GM15510 (cell line): ENCODE results near the gene ALOX12B.

Experiments
- POLR2A ChIP-seq: IDR thresholded peaks from 3 replicates; pipeline ENCODE4 v1.6.1; 2011; ENCODE audit warnings: borderline replicate concordance; ENCODE audit not compliant: insufficient read length; ENCODE audit errors: extremely low read depth

ALOX12B gene

DNA sequence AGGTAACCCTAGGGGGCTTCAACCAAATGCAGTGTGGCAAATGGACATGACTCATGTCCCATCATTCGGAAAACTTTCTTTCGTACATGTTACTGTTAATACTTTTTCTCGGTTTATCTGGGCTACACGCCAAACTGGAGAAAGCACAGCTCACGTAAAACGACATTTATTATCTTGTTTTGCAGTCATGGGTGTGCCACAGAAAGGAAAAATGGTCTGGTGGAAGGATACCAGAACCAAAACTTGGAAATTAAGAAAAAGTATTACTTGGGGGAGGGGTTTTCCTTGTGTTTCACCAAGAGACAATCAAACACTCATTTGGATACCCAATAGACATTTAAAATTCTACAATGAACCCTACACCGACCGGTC, 25.1 kb downstream of the ALOX12B start:
- TF ChIP-seq POLR2A, result no peak

DNA sequence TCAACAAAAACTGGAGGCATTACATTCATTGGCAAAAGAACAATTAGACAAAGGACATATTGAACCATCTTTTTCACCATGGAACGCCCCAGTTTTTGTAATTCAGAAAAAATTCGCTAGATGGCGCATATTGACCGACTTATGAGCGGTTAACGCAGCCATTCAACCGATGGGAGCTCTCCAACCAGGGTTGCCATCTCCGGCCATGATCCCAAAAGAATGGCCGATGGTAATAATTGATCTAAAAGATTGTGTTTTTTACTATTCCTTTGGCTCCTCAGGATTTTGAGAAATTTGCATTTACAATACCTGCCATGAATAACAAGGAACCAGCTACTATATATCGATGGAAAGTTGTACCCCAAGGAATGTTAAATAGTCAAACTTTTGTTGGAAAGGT, 27.2 kb downstream of the ALOX12B start:
- no peak for TF ChIP-seq POLR2A

DNA sequence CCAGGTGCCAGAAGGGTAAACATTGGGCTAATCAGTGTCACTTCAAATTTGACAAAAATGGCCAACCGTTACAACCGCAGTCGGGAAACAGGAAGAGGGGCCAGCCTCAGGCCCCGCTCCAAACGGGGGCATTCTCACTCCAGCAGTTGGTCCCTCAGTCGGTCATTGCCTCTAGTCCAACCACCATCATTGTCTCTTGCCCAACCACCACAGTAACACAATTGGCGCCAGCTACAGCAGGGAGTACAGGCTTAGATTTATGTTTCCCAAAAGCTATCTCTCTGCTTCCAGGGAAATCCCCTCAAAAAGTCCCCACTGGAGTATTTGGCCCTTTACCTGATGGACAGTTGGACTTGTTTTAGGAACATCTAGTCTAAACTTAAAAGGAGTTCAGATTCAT, 28.4 kb downstream of the ALOX12B start:
- no peak for TF ChIP-seq POLR2A

DNA sequence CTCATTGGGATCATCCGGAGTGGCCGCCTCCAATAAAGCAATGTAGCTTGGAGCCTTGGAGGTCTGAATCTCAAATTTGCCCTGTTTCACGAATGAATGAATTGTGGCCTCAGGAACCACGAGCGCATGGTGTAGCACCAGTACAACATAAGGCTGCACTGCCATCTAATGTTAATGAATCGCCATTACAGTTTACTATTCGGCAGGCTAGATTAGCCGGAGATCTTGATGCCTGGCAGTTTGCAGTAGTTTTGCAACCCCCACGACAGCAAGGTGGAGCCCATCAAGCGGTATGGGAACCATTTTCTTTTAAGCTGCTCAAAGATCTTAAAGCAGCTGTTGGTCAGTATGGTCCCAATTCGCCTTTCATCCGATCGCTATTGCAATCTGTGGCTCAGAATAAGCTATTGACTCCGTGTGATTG, 29.8 kb downstream of the ALOX12B start:
- no peak for TF ChIP-seq POLR2A

DNA sequence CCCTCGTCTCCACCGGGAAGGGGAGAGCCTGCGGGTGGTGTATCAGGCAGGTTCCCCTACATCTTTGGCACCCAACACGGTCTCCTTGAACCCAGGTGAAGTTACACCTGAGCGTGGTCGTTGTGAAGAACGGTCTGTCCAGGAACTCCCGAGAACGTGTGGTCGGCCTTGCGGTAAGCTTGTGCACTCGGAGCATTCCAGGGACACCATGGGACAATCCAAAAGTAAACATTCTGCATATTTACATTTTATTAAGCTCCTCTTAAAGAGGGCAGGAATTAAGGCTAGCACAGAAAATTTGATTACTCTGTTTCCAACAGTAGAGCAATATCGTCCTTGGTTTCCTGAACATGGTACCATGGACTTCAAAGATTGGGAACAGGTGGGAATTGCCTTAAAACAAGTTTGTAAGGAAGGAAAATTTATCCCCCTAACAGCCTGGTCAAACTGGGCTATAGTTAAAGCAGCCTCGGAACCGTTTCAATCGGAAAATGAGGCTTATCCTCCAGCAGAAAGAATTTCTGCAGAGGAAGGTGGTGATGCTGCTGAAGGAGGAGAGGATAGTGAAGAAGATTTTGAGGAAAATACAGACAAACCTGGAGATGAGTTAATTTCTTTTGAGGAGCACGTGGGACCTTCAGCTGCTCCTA, 30.4 kb downstream of the ALOX12B start:
- no peak for TF ChIP-seq POLR2A

DNA sequence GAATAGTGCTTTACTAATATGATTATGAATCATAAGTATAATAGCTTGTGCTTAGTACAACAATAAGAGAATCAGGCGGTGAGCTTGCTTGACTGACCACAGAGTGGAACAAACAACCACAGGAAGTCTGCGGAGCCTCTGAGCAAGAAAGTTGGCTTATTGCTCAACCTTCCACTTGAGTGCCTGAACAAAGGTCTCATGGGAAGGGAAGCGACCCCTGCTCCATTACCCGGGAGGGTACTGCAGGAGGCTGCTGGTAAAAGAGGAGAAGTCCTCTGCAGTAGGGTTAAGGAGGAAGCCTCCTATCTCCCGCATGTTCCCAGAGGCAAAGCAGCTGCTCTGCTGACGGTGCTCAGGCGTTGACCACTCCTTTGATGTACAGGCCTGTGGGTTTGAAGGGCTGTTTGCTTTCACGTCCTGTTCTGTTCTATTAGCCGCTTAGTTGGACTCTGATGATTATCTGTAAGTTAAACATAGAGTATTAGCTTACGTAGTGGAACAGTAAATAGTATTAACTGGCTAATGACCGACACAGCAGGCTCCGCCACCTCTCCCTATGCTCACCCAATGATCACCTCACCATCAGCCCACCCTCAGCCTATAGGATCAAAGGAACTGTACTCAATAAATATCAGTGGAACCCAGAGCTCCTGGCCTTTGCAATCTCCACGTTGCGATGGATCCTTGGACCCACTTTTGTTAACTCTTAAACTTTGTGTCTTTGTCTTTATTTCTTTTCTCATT, 31.1 kb downstream of the ALOX12B start:
- no peak for TF ChIP-seq POLR2A

DNA sequence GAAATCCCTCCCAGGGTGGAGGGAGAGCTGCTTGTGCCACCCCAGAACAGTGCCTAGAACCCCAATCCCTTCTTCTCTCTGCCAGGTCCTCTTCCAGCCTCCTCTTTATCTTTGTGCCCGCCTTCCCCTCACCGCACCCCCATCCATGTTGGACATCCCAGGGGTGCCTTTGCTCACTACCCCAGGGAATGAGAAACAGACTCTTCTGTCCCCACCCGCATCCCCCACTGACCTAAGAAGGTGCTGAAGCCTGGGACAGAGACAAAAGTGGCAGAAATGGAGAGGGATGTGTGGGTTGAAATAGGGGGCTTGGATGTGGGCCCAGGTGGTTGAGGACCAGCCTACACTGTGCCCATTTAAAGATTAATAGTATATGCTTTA, 31.7 kb downstream of the ALOX12B start:
- TF ChIP-seq POLR2A, result no peak

DNA sequence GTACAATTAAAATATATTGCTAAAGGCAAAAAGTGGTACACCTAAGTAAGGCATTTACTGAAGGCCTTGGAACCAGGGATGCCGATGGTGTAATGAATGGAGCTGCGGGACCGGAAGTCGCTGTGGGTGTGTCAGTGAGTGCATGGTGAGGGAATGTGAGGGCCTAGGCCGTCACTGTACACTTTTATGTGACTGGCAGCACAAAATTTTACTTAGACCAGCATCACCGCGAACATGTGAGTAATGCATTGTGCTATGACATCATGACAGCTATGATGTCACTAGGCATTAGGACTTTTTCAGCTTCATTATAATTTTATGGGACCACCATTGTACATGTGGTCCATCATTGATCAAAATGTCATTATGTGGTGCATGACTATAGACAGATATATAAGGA, 33.9 kb downstream of the ALOX12B start:
- no peak for TF ChIP-seq POLR2A

DNA sequence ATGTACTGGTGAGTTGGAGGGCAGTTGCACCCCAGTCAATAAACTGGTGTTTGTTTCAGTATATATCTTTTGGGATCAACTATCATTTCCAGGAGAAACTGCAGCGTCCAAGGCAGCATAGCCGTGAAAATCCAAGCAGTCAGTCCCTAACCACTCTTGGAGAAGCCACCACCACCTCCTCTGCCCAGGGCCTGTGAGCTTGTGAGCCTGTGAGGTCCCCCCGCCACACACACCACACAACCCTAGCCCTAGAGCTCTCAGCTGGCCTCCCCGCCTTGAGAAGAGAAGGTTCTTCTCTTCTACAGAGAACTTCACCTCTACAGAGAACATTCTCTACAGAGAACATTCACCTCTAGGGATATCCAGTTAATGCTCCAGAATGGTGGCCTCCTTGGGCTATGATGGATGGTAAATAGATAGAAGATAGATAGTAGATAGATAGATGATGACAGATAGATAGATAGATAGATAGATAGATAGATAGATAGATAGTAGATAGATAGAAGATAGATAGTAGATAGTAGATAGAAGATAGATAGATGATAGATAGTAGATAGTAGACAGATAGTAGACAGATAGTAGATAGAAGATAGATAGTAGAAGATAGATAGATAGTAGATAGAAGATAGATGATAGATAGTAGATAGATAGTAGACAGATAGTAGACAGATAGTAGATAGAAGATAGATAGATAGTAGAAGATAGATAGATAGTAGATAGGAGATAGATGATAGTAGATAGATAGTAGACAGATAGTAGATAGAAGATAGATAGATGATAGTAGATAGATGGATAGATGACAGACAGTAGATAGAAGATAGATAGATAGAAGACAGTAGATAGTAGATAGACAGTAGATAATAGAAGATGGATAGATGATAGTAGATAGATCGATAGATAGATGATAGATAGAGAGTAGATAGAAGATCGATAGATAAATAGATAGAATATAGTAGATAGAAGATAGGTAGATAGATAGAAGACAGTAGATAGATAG, 35.0 kb downstream of the ALOX12B start:
- TF ChIP-seq POLR2A, result no peak

DNA sequence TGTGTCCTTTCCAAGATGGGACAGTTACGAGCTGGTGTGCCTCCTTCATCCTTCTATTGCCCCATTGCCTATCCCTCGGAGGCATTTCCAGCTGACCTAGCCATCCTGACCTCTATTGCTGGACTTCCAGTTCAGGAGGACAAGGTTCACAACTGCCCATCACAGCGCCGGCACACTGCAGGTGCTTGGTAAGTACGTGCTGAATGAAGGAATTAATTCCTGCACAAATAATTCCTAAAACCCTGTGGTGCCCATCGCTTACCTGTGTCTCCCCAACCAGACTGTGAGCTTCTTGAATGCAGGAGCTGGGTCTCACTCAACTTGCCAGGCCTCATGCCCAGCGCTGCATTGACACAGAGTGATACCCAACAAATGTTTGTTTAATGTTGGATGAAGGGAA, 35.7 kb downstream of the ALOX12B start:
- no peak for TF ChIP-seq POLR2A

DNA sequence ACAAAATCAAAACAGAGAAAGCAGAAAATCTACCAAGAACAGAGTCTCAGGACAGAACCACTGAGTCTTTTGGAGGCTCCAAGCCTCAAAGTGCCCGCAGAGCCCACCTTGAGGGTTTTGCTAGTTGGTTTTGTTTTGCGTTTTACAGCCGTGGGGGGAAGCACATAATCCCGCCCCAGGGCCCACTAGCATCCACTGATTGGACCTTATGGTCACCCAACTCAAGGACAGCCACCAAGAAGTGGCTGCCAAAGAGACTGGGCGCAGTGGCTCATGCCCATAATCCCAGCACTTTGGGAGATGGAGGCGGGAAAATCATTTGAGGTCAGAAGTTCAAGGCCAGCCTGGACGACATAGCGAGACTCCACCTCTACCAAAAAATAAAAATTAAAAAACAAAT, 38.8 kb downstream of the ALOX12B start:
- TF ChIP-seq POLR2A, result no peak

DNA sequence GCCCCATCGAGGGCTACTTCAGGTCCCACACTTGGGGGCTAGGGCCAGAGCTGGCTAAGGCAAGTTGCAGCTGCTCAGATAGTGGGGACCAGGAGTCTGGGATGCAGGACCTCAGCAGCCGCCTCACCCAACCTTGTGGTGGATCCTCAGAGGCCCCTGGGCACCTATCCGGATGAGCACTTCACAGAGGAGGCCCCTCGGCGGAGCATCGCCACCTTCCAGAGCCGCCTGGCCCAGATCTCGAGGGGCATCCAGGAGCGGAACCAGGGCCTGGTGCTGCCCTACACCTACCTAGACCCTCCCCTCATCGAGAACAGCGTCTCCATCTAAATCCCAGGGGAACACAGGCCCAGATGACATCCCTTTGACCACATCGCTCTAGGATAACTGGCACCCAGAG, 39.3 kb downstream of the ALOX12B start:
- no peak for TF ChIP-seq POLR2A

DNA sequence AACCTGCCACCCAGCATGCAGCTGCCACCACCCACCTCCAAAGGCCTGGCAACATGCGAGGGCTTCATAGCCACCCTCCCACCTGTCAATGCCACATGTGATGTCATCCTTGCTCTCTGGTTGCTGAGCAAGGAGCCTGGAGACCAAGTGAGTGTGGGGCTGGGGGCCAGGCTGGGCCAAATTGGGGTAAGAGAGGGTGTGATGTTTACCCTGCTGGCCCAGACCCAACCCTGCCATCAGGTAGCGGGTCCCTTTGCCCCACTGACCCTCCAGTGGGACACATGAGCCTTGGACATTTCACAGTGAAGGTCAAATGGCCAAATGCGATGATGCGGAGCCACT, 39.8 kb downstream of the ALOX12B start:
- TF ChIP-seq POLR2A, result no peak

DNA sequence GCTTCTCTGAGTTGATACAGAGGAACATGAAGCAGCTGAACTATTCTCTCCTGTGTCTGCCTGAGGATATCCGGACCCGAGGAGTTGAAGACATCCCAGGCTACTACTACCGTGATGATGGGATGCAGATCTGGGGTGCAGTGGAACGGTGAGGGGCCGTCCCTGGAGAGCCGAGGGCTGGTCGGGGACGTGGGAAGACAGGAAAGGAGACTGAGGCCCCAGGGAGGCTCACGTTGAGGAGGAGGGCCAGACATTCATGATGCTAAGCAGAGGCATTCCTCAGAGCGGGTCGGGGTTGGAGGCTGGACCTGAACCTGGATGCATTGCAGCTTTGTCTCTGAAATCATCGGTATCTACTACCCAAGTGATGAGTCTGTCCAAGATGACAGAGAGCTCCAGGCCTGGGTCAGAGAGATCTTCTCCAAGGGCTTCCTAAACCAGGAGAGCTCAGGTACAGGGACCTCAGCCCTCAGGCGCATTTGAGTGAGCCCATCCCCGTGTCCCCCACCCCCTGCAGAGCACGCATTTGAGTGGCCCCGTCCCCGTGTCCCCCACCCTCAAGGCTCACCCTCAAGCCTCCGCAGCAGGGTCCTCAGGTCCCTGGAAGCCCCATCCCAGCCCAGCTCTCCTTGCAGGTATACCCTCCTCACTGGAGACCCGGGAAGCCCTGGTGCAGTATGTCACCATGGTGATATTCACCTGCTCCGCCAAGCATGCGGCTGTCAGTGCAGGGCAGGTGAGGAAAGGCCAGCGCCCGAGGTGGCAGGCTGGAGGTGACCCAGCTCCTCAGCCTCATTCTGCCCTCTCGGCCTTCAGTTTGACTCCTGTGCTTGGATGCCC, 40.4 kb downstream of the ALOX12B start:
- TF ChIP-seq POLR2A, result no peak

DNA sequence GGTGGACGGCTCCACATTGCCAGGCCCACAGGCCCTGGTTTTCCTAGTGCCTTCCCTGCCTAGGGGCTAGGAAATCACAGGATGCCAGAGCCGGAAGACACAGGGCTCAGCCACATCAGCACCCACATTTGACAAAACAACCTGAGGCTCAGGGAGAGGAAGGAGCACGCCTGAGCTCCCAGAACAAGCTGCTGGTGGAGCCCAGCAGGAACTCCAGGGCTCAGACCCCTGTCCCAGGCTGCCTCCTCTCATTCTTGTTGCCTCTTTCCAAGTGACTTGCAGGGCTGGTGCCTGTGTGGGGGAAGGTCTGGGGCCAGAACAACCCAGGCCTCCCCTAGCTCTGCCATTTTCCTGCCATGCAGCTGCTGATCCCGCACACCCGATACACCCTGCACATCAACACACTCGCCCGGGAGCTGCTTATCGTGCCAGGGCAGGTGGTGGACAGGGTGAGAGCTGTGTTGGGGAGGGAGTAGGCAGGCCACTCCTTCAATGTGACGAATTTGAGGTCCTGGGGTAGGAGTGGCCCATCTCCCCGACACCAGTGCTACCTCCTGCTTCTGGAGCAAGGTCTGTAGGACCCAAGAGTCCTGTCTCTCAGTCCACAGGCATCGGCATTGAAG, 41.1 kb downstream of the ALOX12B start:
- no peak for TF ChIP-seq POLR2A
